ENCODE results near the gene ATG7.

The ATG7 gene

GRCh38 chr3:11565072-11565471 lies 292.9 kb downstream of the ATG7 start:
- TF ChIP-seq, protein P1, sequence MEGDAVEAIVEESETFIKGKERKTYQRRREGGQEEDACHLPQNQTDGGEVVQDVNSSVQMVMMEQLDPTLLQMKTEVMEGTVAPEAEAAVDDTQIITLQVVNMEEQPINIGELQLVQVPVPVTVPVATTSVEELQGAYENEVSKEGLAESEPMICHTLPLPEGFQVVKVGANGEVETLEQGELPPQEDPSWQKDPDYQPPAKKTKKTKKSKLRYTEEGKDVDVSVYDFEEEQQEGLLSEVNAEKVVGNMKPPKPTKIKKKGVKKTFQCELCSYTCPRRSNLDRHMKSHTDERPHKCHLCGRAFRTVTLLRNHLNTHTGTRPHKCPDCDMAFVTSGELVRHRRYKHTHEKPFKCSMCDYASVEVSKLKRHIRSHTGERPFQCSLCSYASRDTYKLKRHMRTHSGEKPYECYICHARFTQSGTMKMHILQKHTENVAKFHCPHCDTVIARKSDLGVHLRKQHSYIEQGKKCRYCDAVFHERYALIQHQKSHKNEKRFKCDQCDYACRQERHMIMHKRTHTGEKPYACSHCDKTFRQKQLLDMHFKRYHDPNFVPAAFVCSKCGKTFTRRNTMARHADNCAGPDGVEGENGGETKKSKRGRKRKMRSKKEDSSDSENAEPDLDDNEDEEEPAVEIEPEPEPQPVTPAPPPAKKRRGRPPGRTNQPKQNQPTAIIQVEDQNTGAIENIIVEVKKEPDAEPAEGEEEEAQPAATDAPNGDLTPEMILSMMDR (IDR thresholded peaks at IDR 0.05; ENCODE audit: low read depth, low read length, missing control alignments), result no peak
- no peak for DNase-seq (ENCODE audit: low read depth)
- H3K4me3 ChIP-seq (ENCODE audit: low read depth, low read length), result no peak overlapping the region

DNA sequence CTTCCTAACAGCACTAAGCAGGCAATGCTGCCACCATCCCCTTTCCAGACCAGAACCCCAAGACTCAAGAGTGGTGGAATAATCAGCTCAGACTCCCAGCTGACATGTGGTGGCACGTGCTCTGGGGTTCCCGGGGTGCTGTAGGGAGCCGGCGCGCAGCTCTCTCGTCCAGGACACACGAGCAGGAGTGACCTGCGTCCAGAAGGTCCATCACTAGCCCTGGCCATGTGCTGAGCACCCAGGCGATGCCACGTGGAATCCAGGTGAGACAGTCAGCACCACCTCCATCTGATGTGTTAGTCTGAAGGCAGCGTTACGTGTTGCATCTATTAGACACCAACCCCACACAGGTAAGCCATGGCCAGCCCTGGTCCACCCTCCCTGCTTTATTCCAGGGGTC lies 293.3 kb downstream of the ATG7 start:
- no peak overlapping the region for H3K4me3 ChIP-seq (ENCODE audit: low read depth, low read length)
- no peak for DNase-seq (ENCODE audit: low read depth)
- TF ChIP-seq, protein P1 (IDR thresholded peaks at IDR 0.05; ENCODE audit: low read depth, low read length, missing control alignments), result no peak

DNA sequence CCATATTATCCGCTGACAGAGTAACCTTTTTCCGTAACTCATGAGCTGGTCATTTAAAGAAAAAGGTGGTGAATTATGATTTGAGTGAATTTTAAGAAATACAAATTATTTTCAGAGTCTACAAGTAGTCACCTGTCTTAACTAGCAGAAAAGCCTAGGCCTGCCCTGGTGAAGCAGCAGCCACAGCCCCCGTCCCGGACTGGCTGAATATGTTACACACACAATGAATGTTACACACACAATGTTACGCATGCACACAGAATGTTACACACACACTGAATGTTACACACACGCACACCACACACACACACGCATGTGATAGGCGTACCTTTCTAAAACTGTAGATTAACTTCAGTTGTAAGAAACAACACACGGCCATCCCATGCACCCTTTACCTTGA lies 293.7 kb downstream of the ATG7 start:
- no peak for DNase-seq (ENCODE audit: low read depth)
- H3K4me3 ChIP-seq (ENCODE audit: low read depth, low read length), result no peak overlapping the region
- TF ChIP-seq, protein P1 (IDR thresholded peaks at IDR 0.05; ENCODE audit: low read depth, low read length, missing control alignments), result no peak

GRCh38 chr3:11566478-11566877 lies 294.3 kb downstream of the ATG7 start:
- H3K4me3 ChIP-seq (ENCODE audit: low read depth, low read length), result no peak overlapping the region
- TF ChIP-seq, protein P1 (IDR thresholded peaks at IDR 0.05; ENCODE audit: low read depth, low read length, missing control alignments), result no peak

DNA sequence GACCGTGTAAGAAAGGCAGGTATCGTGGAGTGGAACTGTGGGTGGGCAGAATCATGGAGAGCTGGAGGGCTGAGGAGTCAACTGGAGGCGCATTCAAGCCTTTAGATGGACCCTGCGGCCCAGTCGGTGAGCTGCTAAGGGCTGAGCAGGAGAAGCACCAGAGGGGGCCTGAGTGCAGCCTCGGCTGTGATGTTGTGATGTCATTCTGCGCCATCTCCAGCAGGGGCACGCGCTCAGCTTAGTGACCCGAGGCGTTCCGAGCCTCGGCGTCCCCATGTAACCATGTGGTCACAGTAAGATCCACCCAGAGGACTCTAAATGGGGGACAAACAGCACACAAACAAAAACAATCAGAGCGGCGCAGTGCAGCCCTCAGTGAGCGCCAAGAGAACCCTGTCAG lies 294.7 kb downstream of the ATG7 start:
- DNase-seq (ENCODE audit: low read depth), result no peak
- TF ChIP-seq, protein P1 (IDR thresholded peaks at IDR 0.05; ENCODE audit: low read depth, low read length, missing control alignments), result no peak
- H3K4me3 ChIP-seq (ENCODE audit: low read depth, low read length), result no peak overlapping the region

More at GRCh38 chr3:11566478-11566877, 294.3 kb downstream of the ATG7 start:
- no peak for DNase-seq (ENCODE audit: low read depth)

GRCh38 chr3:11567516-11568467 lies 295.6 kb downstream of the ATG7 start:
- DNase-seq (ENCODE audit: low read depth), result no peak
- TF ChIP-seq, protein P1 (IDR thresholded peaks at IDR 0.05; ENCODE audit: low read depth, low read length, missing control alignments), result no peak
- no peak overlapping the region for H3K4me3 ChIP-seq (ENCODE audit: low read depth, low read length)

Data from GM12864 (cell line).